HL-60 (cell line): ENCODE results near the gene CAPN8.

Source experiments
- CTCF ChIP-seq: IDR thresholded peaks from one replicate; pipeline ENCODE4 v1.5.1; 2011; ENCODE audit warnings: low read length, control low read depth, inconsistent platforms; ENCODE audit not compliant: insufficient read depth
- GABPA ChIP-seq: IDR thresholded peaks from 2 replicates; pipeline ENCODE4 v1.6.1; 2012; ENCODE audit warnings: low read depth
- POLR2AphosphoS5 ChIP-seq: IDR thresholded peaks from 2 replicates; pipeline ENCODE4 v1.6.1; 2012; ENCODE audit warnings: low read depth
- REST ChIP-seq: IDR thresholded peaks from 2 replicates; pipeline ENCODE4 v1.6.1; 2012; ENCODE audit warnings: low read depth; ENCODE audit not compliant: insufficient replicate concordance

- TF ChIP-seq CTCF: no peak
- TF ChIP-seq POLR2AphosphoS5: no peak
- no peak for TF ChIP-seq GABPA
- no peak for TF ChIP-seq REST
Observed at GRCh38 chr1:223512057-223512456, 153.4 kb downstream of the CAPN8 start.
